ENCODE data around the gene SLC22A24.

- TF ChIP-seq ARNTL (CRISPR knock-in tag; IDR thresholded peaks at IDR 0.05; ENCODE audit: borderline replicate concordance, low read depth) (no peak), PATZ1 (CRISPR knock-in tag; IDR thresholded peaks at IDR 0.05; ENCODE audit: borderline replicate concordance) (no peak), RARB (CRISPR knock-in tag; IDR thresholded peaks at IDR 0.05) (no peak)
These were observed 2.6 kb upstream of the SLC22A24 start for GRCh38 chr11:63146581-63146980.

Measured in SK-N-SH treated with all-trans-retinoic acid at 6 μM for 48 hours (cell line).